Adrenal gland (tissue), 5 donors: ENCODE measurements around the gene AP1S2.

Source experiments
- POLR2A ChIP-seq, 2 donors: fragments of 450-650 bp; IDR thresholded peaks; one replicate each; pipeline ENCODE4 v1.6.1; 2017; ENCODE audit warnings: antibody characterized with exemption in 2 of 2, mild to moderate bottlenecking in 2 of 2, moderate library complexity in 1 of 2
- TF ChIP-seq, protein P1 (sequence below), 6 experiments: fragments of 450-650 bp in 4 of 6; fragments of 200-600 bp in 2 of 6; sonication (generic) in 1 of 6; IDR thresholded peaks; 1 replicate in 5 of 6; 2 replicates in 1 of 6; pipeline versions ENCODE4 v1.5.1 to v1.8.0; 2016 to 2021; ENCODE audit warnings: antibody characterized with exemption in 6 of 6, mild to moderate bottlenecking in 2 of 6, moderate library complexity in 1 of 6
- donor health status: DM: no; HTN: no; CAD: no.

DNA sequence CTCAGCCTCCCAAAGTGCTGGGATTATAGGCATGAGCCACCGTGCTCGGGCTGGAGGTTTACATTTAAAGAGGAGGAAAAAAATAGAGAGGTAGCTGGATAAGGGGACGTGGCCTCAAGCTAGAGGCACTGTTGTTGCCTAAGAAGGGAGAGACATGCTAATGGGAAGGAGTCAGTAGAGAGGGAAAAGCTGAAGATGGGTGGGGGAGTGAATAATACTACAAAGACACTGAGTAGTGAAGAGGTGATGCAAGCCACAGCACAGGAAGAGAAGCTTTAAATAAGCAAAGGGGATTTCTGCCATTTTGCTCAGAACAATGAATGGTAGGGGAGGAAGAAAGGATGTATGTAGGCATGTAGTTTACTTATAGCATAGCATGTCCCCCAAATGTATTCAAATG is 11.5 kb upstream of the AP1S2 start:
- TF ChIP-seq, protein P1, sequence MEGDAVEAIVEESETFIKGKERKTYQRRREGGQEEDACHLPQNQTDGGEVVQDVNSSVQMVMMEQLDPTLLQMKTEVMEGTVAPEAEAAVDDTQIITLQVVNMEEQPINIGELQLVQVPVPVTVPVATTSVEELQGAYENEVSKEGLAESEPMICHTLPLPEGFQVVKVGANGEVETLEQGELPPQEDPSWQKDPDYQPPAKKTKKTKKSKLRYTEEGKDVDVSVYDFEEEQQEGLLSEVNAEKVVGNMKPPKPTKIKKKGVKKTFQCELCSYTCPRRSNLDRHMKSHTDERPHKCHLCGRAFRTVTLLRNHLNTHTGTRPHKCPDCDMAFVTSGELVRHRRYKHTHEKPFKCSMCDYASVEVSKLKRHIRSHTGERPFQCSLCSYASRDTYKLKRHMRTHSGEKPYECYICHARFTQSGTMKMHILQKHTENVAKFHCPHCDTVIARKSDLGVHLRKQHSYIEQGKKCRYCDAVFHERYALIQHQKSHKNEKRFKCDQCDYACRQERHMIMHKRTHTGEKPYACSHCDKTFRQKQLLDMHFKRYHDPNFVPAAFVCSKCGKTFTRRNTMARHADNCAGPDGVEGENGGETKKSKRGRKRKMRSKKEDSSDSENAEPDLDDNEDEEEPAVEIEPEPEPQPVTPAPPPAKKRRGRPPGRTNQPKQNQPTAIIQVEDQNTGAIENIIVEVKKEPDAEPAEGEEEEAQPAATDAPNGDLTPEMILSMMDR (IDR thresholded peaks at IDR 0.05) = no peak
- no peak for TF ChIP-seq POLR2A (IDR thresholded peaks at IDR 0.05)
